ENCODE results near the gene THEMIS. TPM values are rescaled to one million over a fixed set of nuclear protein-coding genes. Genes with fewer than 3 reads are reported as not detected.

The THEMIS gene, protein sequence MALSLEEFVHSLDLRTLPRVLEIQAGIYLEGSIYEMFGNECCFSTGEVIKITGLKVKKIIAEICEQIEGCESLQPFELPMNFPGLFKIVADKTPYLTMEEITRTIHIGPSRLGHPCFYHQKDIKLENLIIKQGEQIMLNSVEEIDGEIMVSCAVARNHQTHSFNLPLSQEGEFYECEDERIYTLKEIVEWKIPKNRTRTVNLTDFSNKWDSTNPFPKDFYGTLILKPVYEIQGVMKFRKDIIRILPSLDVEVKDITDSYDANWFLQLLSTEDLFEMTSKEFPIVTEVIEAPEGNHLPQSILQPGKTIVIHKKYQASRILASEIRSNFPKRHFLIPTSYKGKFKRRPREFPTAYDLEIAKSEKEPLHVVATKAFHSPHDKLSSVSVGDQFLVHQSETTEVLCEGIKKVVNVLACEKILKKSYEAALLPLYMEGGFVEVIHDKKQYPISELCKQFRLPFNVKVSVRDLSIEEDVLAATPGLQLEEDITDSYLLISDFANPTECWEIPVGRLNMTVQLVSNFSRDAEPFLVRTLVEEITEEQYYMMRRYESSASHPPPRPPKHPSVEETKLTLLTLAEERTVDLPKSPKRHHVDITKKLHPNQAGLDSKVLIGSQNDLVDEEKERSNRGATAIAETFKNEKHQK
- total RNA-seq, result 1 to 10 TPM; 3.8 to 9.1 (median 6.0) TPM

DNA sequence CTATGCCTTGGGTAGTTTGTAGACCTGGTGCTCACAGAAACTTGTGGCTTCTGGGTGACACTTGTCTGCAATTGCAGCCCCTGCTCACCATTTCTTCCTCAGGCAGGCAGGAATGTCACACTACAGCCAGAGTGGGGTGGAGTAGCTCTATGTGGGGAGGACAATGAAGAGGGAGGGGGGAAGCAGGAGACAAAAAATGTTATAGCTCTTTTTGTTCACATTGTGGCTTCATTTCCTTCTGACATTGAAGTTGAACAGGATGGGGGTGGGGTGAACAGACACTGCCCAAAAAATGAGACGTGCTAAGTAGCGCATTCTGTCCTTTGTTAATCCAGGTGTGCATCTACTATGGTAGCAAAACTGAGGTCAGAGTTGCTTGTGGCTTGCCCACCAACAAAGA lies at the start of gene THEMIS:
Gene THEMIS (minus strand): TSS at position 124 of the 400 bp plus-strand sequence. CDS start 126 bp downstream, outside the sequence.
- peak in 2 of 3 donors; percentile 32 to 65 for DNase-seq
- Histone ChIP-seq H3K27ac (peak within 1 kb of the TSS in 3 of 4 donors; percentile 40 to 70 (median 66)), H3K4me3 (peak within 1 kb of the TSS; percentile 15 to 34 (median 28)), H3K4me1 (no peaks in the 10 kb centered on the region), H3K27me3 (no peaks in the 10 kb centered on the region), H3K9me3 (no peaks in the 10 kb centered on the region), H3K36me3 (no peaks in the 10 kb centered on the region)
- TF ChIP-seq POLR2A (IDR thresholded peaks at IDR 0.05), result no peak
- TF ChIP-seq, protein P1, sequence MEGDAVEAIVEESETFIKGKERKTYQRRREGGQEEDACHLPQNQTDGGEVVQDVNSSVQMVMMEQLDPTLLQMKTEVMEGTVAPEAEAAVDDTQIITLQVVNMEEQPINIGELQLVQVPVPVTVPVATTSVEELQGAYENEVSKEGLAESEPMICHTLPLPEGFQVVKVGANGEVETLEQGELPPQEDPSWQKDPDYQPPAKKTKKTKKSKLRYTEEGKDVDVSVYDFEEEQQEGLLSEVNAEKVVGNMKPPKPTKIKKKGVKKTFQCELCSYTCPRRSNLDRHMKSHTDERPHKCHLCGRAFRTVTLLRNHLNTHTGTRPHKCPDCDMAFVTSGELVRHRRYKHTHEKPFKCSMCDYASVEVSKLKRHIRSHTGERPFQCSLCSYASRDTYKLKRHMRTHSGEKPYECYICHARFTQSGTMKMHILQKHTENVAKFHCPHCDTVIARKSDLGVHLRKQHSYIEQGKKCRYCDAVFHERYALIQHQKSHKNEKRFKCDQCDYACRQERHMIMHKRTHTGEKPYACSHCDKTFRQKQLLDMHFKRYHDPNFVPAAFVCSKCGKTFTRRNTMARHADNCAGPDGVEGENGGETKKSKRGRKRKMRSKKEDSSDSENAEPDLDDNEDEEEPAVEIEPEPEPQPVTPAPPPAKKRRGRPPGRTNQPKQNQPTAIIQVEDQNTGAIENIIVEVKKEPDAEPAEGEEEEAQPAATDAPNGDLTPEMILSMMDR (IDR thresholded peaks at IDR 0.05), result no peak

DNA sequence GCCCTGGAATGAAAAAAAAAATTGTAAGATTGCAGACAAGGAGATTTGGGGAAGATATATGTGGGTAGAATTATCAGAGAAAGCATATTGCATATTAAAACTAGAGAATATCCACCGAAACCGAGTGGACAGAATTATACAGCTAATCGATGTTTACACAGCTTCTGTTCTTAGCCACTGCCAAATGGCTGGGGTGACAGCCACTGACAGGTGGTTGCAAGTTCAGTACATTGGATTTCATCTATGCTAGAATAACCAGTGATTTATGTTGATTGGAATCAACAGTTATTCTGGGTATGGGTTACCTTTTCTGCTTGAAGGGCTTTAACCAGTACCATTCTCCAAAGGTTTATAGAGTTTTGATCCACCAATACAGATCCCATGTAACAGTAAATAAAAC lies 48.4 kb upstream of the THEMIS start:
- no peak for DNase-seq
- Histone ChIP-seq H3K9me3 (no peaks in the 10 kb centered on the region), H3K4me3 (no peak overlapping the region), H3K27me3 (no peaks in the 10 kb centered on the region), H3K36me3 (no peaks in the 10 kb centered on the region), H3K4me1 (no peaks in the 10 kb centered on the region), H3K27ac (no peak overlapping the region)
- TF ChIP-seq, protein P1 (IDR thresholded peaks at IDR 0.05), result no peak
- no peak for TF ChIP-seq POLR2A (IDR thresholded peaks at IDR 0.05)

DNA sequence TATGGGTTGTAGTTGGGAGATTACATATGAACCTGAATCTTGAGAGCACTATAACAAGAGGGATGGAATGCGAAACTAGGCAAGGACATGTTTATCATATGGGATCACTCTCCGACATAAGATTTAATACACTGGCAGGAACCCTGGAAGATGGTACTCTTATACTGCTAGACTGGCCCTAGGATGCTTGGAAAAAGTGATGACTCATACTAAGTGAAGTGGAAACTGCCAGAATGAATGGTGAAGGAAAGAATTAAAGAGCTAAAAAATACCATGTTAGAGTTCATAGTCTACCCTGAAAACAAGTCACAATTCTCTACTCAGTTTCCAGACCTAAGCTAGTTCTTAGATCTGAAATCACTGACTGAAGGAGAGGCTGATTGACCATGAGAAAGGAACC lies 45.5 kb upstream of the THEMIS start:
- Histone ChIP-seq H3K4me1 (no peaks in the 10 kb centered on the region), H3K36me3 (no peaks in the 10 kb centered on the region), H3K27ac (no peak overlapping the region), H3K27me3 (no peaks in the 10 kb centered on the region), H3K9me3 (no peaks in the 10 kb centered on the region), H3K4me3 (no peak overlapping the region)
- DNase-seq, result no peak
- TF ChIP-seq POLR2A (IDR thresholded peaks at IDR 0.05), result no peak
- TF ChIP-seq, protein P1 (IDR thresholded peaks at IDR 0.05), result no peak

DNA sequence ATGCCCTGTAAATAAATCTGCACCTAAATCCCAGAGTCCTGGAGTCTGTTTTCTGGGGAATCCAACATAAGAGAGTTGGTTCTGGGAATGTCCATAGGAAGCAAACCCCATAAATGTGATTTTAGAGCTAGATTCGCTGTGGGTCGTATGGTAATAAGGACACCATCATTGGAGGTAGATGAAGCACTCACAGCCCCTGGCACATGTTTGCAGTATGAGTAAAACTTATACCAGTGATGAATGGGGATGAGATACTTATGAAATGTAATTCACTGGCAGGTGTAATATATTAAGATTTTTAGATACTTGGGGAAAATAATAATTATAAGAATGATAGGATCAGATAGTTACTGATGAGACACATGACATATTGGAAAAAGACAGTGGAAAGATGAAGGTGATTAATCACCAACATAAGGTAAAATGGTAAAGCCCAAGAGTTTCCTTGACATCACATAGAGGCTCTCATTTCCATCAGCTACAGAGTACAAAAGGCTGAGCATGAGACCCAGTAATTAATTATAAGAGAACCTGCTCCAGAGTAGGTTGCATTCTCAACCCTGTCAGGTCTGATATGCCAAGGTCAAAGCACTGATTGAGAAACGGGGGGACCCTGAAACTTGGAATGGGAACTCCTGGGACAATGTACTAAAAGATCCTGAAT lies 44.7 kb upstream of the THEMIS start:
- no peak for DNase-seq
- no peak for TF ChIP-seq POLR2A (IDR thresholded peaks at IDR 0.05)
- TF ChIP-seq, protein P1 (IDR thresholded peaks at IDR 0.05), result no peak

DNA sequence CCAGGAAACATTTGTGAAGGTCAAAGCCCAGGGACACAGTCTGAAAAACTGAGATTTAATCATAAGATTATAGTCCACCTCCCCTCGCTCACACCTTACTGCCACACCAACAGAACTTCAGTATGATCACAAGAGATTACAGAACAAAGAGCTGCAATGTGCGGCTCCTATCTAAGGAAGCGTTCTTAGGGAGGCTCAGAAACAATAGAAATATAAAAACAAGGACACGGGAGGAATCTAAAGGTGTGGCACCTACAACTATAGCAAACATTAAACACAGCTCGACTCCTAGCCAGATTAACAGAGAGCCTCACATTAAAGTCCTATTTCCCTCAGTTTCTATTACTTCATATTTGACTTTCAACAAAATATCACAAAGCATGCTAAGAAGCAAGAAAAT lies 40.4 kb upstream of the THEMIS start:
- H3K27me3 ChIP-seq, result no peaks in the 10 kb centered on the region
- no peak overlapping the region for H3K27ac ChIP-seq
- no peaks in the 10 kb centered on the region for H3K9me3 ChIP-seq
- TF ChIP-seq, protein P1 (IDR thresholded peaks at IDR 0.05), result no peak
- TF ChIP-seq POLR2A (IDR thresholded peaks at IDR 0.05), result no peak
- H3K36me3 ChIP-seq, result no peaks in the 10 kb centered on the region
- no peaks in the 10 kb centered on the region for H3K4me1 ChIP-seq
- no peak for DNase-seq
- no peak overlapping the region for H3K4me3 ChIP-seq

More for the DNA sequence above, 44.7 kb upstream of the THEMIS start:
- Histone ChIP-seq H3K4me3 (no peak overlapping the region), H3K36me3 (no peaks in the 10 kb centered on the region), H3K27me3 (no peaks in the 10 kb centered on the region), H3K4me1 (no peaks in the 10 kb centered on the region), H3K9me3 (no peaks in the 10 kb centered on the region), H3K27ac (no peak overlapping the region)

Measured in Peyer's patch (tissue), 4 donors.